IPS DF 4.7 (cell line): ENCODE measurements around the gene GATA2.

Experiments
- DNase-seq: peaks from one replicate; pipeline ENCODE4 v3.0.0-alpha.2; 2013; ENCODE audit warnings: low spot score; ENCODE audit errors: extremely low read depth

GATA2 gene

GRCh38 chr3:128456776-128457715, 36.0 kb downstream of the GATA2 start:
- no peak for DNase-seq

GRCh38 chr3:128455786-128456748, 36.9 kb downstream of the GATA2 start:
- no peak for DNase-seq

- no peak for DNase-seq
Observed at GRCh38 chr3:128455116-128455515, 37.9 kb downstream of the GATA2 start.

GRCh38 chr3:128454310-128454618, 38.7 kb downstream of the GATA2 start:
- DNase-seq = no peak

- DNase-seq = no peak
Observed at GRCh38 chr3:128453501-128454309, 39.3 kb downstream of the GATA2 start.

GRCh38 chr3:128452678-128453275, 40.2 kb downstream of the GATA2 start:
- DNase-seq = no peak

- no peak for DNase-seq
Observed at GRCh38 chr3:128452120-128452519, 40.9 kb downstream of the GATA2 start.

- no peak for DNase-seq
Observed at GRCh38 chr3:128449111-128449638, 43.8 kb downstream of the GATA2 start.

GRCh38 chr3:128448491-128448890, 44.5 kb downstream of the GATA2 start:
- no peak for DNase-seq

- DNase-seq = no peak
Observed at GRCh38 chr3:128447561-128448013, 45.4 kb downstream of the GATA2 start.

GRCh38 chr3:128446821-128447220, 46.2 kb downstream of the GATA2 start:
- DNase-seq = no peak

- no peak for DNase-seq
Observed at GRCh38 chr3:128445357-128445756, 47.6 kb downstream of the GATA2 start.

GRCh38 chr3:128443771-128444170, 49.2 kb downstream of the GATA2 start:
- no peak for DNase-seq

GRCh38 chr3:128442949-128443348, 50.1 kb downstream of the GATA2 start:
- DNase-seq = no peak

- DNase-seq = no peak
Observed at GRCh38 chr3:128442070-128442469, 50.9 kb downstream of the GATA2 start.

- no peak for DNase-seq
Observed at GRCh38 chr3:128439226-128439625, 53.8 kb downstream of the GATA2 start.

GRCh38 chr3:128438488-128439072, 54.4 kb downstream of the GATA2 start:
- DNase-seq = no peak

GRCh38 chr3:128436214-128436613, 56.8 kb downstream of the GATA2 start:
- no peak for DNase-seq

- DNase-seq = no peak
Observed at GRCh38 chr3:128435561-128435960, 57.4 kb downstream of the GATA2 start.

- DNase-seq = no peak
Observed at GRCh38 chr3:128435058-128435457, 57.9 kb downstream of the GATA2 start.
